ENCODE measurements around the gene CHN1.

CHN1 gene

GRCh38 chr2:174929786-174930185, 75.4 kb downstream of the CHN1 start:
- H2BK5ac ChIP-seq (ENCODE audit: low read depth, low read length, poor library complexity) = no peak overlapping the region
- no peak overlapping the region for H3K4ac ChIP-seq (ENCODE audit: low read depth, low read length)
- H3K27ac ChIP-seq (ENCODE audit: low read depth, low read length) = no peak overlapping the region
- H4K91ac ChIP-seq (ENCODE audit: low read depth, low read length) = no peak overlapping the region
- H3K27me3 ChIP-seq (ENCODE audit: insufficient read depth, low read length) = no peaks in the 10 kb centered on the region
- H3K4me1 ChIP-seq (ENCODE audit: control insufficient read depth in 1 of 2, insufficient read depth in 2 of 2, low read length in 2 of 2) = peaks cover 0 to 4% of the 10 kb centered on the region in 2 experiments
- H3K79me2 ChIP-seq (ENCODE audit: control insufficient read depth, insufficient read depth, low read length, poor library complexity) = no peaks in the 10 kb centered on the region
- H3K4me2 ChIP-seq (ENCODE audit: low read length) = no peak overlapping the region
- H3K23ac ChIP-seq (ENCODE audit: low read length) = no peak overlapping the region
- H4K12ac ChIP-seq (ENCODE audit: low read depth, low read length) = no peak overlapping the region
- peaks cover 0 to 2% of the 10 kb centered on the region in 2 experiments for H3K36me3 ChIP-seq (ENCODE audit: control insufficient read depth in 1 of 2, insufficient read depth in 2 of 2, low read length in 2 of 2)
- no CpG with 5 or more reads among the region's 4 CpGs for WGBS (ENCODE audit: extremely low coverage, insufficient coverage, insufficient read length)
- H2AFZ ChIP-seq (ENCODE audit: insufficient read depth, low read length, poor library complexity) = no peak overlapping the region
- DNase-seq = peak; percentile 41 to 68
- no peak overlapping the region for H4K8ac ChIP-seq (ENCODE audit: low read depth, low read length)
- peaks cover 2% of the 10 kb centered on the region for H3K9me3 ChIP-seq (ENCODE audit: insufficient read depth, low read depth, low read length)
- H2BK12ac ChIP-seq (ENCODE audit: low read length) = no peak overlapping the region
- no peak overlapping the region for H2AK5ac ChIP-seq (ENCODE audit: low read length)
- no peak overlapping the region for H2BK120ac ChIP-seq (ENCODE audit: insufficient read depth, low read length, poor library complexity)
- no peak overlapping the region for H3K4me3 ChIP-seq (ENCODE audit: low read depth, low read length)
- no peak overlapping the region for H3K18ac ChIP-seq (ENCODE audit: low read length)
- no peak overlapping the region for H3K14ac ChIP-seq (ENCODE audit: low read length)
- H3K79me1 ChIP-seq (ENCODE audit: low read length) = peaks cover 4% of the 10 kb centered on the region
- no peak overlapping the region for H3K9ac ChIP-seq (ENCODE audit: low read length)

- Histone ChIP-seq H3K79me1 (ENCODE audit: low read length) (peaks cover 4% of the 10 kb centered on the region), H3K4me3 (ENCODE audit: low read depth, low read length) (no peak overlapping the region), H3K14ac (ENCODE audit: low read length) (no peak overlapping the region), H3K4me2 (ENCODE audit: low read length) (no peak overlapping the region), H2BK5ac (ENCODE audit: low read depth, low read length, poor library complexity) (no peak overlapping the region), H3K4me1 (ENCODE audit: control insufficient read depth in 1 of 2, insufficient read depth in 2 of 2, low read length in 2 of 2) (peaks cover 0 to 2% of the 10 kb centered on the region in 2 experiments), H3K18ac (ENCODE audit: low read length) (no peak overlapping the region), H4K12ac (ENCODE audit: low read depth, low read length) (no peak overlapping the region), H4K8ac (ENCODE audit: low read depth, low read length) (no peak overlapping the region), H3K4ac (ENCODE audit: low read depth, low read length) (no peak overlapping the region), H2AFZ (ENCODE audit: insufficient read depth, low read length, poor library complexity) (no peak overlapping the region), H3K9ac (ENCODE audit: low read length) (no peak overlapping the region), H2AK5ac (ENCODE audit: low read length) (no peak overlapping the region), H2BK12ac (ENCODE audit: low read length) (no peak overlapping the region), H3K36me3 (ENCODE audit: control insufficient read depth in 1 of 2, insufficient read depth in 2 of 2, low read length in 2 of 2) (no peaks in the 10 kb centered on the region), H3K9me3 (ENCODE audit: insufficient read depth, low read depth, low read length) (no peaks in the 10 kb centered on the region), H2BK120ac (ENCODE audit: insufficient read depth, low read length, poor library complexity) (no peak overlapping the region), H3K27me3 (ENCODE audit: insufficient read depth, low read length) (no peaks in the 10 kb centered on the region), H4K91ac (ENCODE audit: low read depth, low read length) (no peak overlapping the region), H3K79me2 (ENCODE audit: control insufficient read depth, insufficient read depth, low read length, poor library complexity) (no peaks in the 10 kb centered on the region), H3K23ac (ENCODE audit: low read length) (no peak overlapping the region), H3K27ac (ENCODE audit: low read depth, low read length) (no peak overlapping the region)
- peak; percentile 53 to 84 for DNase-seq
- WGBS (ENCODE audit: extremely low coverage, insufficient coverage, insufficient read length) = no CpG with 5 or more reads among the region's 3 CpGs
These were observed 80.0 kb downstream of the CHN1 start for GRCh38 chr2:174925046-174925784.

- H3K4me2 ChIP-seq (ENCODE audit: low read length) = no peak overlapping the region
- no peak overlapping the region for H3K23ac ChIP-seq (ENCODE audit: low read length)
- H2AFZ ChIP-seq (ENCODE audit: insufficient read depth, low read length, poor library complexity) = no peak overlapping the region
- peaks cover 4% of the 10 kb centered on the region for H3K79me1 ChIP-seq (ENCODE audit: low read length)
- no peak overlapping the region for H4K91ac ChIP-seq (ENCODE audit: low read depth, low read length)
- no peak overlapping the region for H3K27ac ChIP-seq (ENCODE audit: low read depth, low read length)
- no peak overlapping the region for H3K9ac ChIP-seq (ENCODE audit: low read length)
- no peak overlapping the region for H2BK5ac ChIP-seq (ENCODE audit: low read depth, low read length, poor library complexity)
- H3K9me3 ChIP-seq (ENCODE audit: insufficient read depth, low read depth, low read length) = no peaks in the 10 kb centered on the region
- no peak overlapping the region for H3K4me3 ChIP-seq (ENCODE audit: low read depth, low read length)
- no peak overlapping the region for H2AK5ac ChIP-seq (ENCODE audit: low read length)
- H4K12ac ChIP-seq (ENCODE audit: low read depth, low read length) = no peak overlapping the region
- no peak overlapping the region for H3K4ac ChIP-seq (ENCODE audit: low read depth, low read length)
- DNase-seq = no peak
- no peaks in the 10 kb centered on the region for H3K79me2 ChIP-seq (ENCODE audit: control insufficient read depth, insufficient read depth, low read length, poor library complexity)
- no peaks in the 10 kb centered on the region for H3K27me3 ChIP-seq (ENCODE audit: insufficient read depth, low read length)
- H3K14ac ChIP-seq (ENCODE audit: low read length) = no peak overlapping the region
- no peak overlapping the region for H2BK12ac ChIP-seq (ENCODE audit: low read length)
- no peak overlapping the region for H4K8ac ChIP-seq (ENCODE audit: low read depth, low read length)
- no peak overlapping the region for H2BK120ac ChIP-seq (ENCODE audit: insufficient read depth, low read length, poor library complexity)
- H3K36me3 ChIP-seq (ENCODE audit: control insufficient read depth in 1 of 2, insufficient read depth in 2 of 2, low read length in 2 of 2) = no peaks in the 10 kb centered on the region
- peaks cover 0 to 2% of the 10 kb centered on the region in 2 experiments for H3K4me1 ChIP-seq (ENCODE audit: control insufficient read depth in 1 of 2, insufficient read depth in 2 of 2, low read length in 2 of 2)
- no peak overlapping the region for H3K18ac ChIP-seq (ENCODE audit: low read length)
These were observed 81.0 kb downstream of the CHN1 start for GRCh38 chr2:174924061-174924693.

- Histone ChIP-seq H3K23ac (ENCODE audit: low read length) (no peak overlapping the region), H3K27ac (ENCODE audit: low read depth, low read length) (no peak overlapping the region), H2AFZ (ENCODE audit: insufficient read depth, low read length, poor library complexity) (no peak overlapping the region), H3K14ac (ENCODE audit: low read length) (no peak overlapping the region), H4K12ac (ENCODE audit: low read depth, low read length) (no peak overlapping the region), H2BK5ac (ENCODE audit: low read depth, low read length, poor library complexity) (no peak overlapping the region), H2BK120ac (ENCODE audit: insufficient read depth, low read length, poor library complexity) (no peak overlapping the region), H3K4me3 (ENCODE audit: low read depth, low read length) (no peak overlapping the region), H2BK12ac (ENCODE audit: low read length) (no peak overlapping the region), H3K18ac (ENCODE audit: low read length) (no peak overlapping the region), H3K9ac (ENCODE audit: low read length) (no peak overlapping the region), H3K79me2 (ENCODE audit: control insufficient read depth, insufficient read depth, low read length, poor library complexity) (no peaks in the 10 kb centered on the region), H3K4me2 (ENCODE audit: low read length) (no peak overlapping the region), H4K91ac (ENCODE audit: low read depth, low read length) (no peak overlapping the region), H4K8ac (ENCODE audit: low read depth, low read length) (no peak overlapping the region), H3K4ac (ENCODE audit: low read depth, low read length) (no peak overlapping the region), H3K79me1 (ENCODE audit: low read length) (no peaks in the 10 kb centered on the region), H3K4me1 (ENCODE audit: control insufficient read depth in 1 of 2, insufficient read depth in 2 of 2, low read length in 2 of 2) (no peaks in the 10 kb centered on the region), H3K27me3 (ENCODE audit: insufficient read depth, low read length) (no peaks in the 10 kb centered on the region), H2AK5ac (ENCODE audit: low read length) (no peak overlapping the region), H3K9me3 (ENCODE audit: insufficient read depth, low read depth, low read length) (no peaks in the 10 kb centered on the region), H3K36me3 (ENCODE audit: control insufficient read depth in 1 of 2, insufficient read depth in 2 of 2, low read length in 2 of 2) (peaks cover 0 to 2% of the 10 kb centered on the region in 2 experiments)
- no peak for DNase-seq
- WGBS (ENCODE audit: extremely low coverage, insufficient coverage, insufficient read length) = no CpG with 5 or more reads among the region's 6 CpGs
These were observed 85.1 kb downstream of the CHN1 start for GRCh38 chr2:174919947-174920595.
